ENCODE results near the gene MYPN.

- no peak for TF ChIP-seq CTCF (IDR thresholded peaks at IDR 0.05)
- TF ChIP-seq POLR2A (IDR thresholded peaks at IDR 0.05): no peak
These were observed 12.3 kb upstream of the MYPN start for GRCh38 chr10:68096913-68097516.
